Hematopoietic multipotent progenitor cell treated with erythropoietin and hydrocortisone succinate and interleukin-3 and kit ligand, for 8 days (in vitro differentiated cells): Measurements from ENCODE around the gene CACNB2.
"Not testable (repeated sequence)": the region's sequence is repeated elsewhere in the genome, so short reads cannot be mapped to it uniquely, and the experiment has no call there.

Experiments
- DNase-seq: peaks from one replicate; pipeline ENCODE4 v3.0.0-alpha.2; 2015

CACNB2 gene

GRCh38 chr10:18532881-18533535 is 392.8 kb downstream of the CACNB2 start:
- DNase-seq = no peak

DNA sequence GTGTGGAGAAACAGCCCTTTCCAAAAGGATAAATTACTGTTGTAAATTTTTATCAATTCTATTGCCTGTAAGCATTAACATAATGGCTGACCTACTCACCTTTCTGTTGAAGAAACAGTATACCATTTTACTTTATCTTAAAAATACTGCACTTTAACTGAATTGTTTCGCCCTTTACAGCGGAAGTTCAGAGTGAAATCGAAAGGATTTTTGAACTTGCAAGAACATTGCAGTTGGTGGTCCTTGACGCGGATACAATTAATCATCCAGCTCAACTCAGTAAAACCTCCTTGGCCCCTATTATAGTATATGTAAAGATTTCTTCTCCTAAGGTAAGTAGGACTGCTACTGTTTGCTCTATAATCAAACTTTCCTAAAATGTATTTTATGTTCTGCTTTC is 393.7 kb downstream of the CACNB2 start:
- DNase-seq = no peak

DNA sequence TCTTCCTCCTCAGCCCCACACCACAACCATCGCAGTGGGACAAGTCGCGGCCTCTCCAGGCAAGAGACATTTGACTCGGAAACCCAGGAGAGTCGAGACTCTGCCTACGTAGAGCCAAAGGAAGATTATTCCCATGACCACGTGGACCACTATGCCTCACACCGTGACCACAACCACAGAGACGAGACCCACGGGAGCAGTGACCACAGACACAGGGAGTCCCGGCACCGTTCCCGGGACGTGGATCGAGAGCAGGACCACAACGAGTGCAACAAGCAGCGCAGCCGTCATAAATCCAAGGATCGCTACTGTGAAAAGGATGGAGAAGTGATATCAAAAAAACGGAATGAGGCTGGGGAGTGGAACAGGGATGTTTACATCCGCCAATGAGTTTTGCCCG is 399.1 kb downstream of the CACNB2 start:
- no peak for DNase-seq

- DNase-seq = no peak
These were observed 400.0 kb downstream of the CACNB2 start for GRCh38 chr10:18540195-18540594.

DNA sequence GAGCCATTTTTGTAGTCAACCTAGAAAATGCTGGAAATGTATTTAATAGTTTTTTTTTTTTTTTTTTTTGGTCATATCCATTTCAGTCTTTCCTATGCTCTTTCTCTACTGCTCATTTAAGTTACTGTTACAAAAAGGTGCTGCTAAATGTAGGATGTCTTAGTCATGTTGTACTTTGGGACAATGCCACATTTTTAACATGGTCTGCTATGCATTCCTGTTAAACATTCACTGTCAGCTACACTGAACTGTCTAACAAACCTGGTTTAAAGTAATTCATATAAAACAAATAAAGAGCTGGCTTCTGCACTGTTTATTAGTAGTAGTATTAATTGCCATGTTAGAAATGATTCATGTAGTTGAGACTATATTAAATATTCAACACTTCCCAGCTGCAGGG is 402.6 kb downstream of the CACNB2 start:
- no peak for DNase-seq

DNA sequence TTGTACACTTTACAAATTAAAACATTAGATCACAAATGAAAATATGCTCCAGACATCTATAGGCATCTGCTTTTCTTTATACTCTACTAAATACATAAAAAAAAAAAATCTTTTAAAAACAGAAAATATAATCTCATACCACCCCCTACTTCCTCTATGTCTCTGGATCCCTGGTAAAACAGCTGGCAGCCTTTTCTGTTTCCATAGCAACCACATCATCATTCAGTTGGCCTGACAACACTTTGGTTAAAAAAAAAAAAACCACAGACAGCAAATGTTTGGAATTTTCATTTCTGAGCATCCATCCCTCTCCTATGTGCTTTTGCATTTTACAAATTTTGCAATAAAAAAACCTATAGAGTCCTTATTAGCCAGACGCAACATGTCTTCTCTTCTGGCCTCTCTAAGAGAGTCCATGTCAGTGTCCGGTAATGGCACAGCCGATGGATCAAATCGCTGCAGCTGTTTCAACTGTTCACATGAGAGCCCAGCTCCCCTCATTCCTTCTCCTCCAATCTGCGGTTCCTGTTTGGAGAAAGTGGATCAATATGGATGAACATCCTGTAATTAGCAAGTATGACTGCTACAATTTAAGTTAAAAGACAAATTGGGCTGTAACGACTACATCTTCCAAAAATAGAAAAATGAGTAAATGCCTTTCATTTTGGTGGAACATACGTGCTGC is 405.5 kb downstream of the CACNB2 start:
- DNase-seq = no peak

GRCh38 chr10:18549105-18549504 is 408.9 kb downstream of the CACNB2 start:
- DNase-seq = no peak

GRCh38 chr10:18551473-18551872 is 411.2 kb downstream of the CACNB2 start:
- DNase-seq = no peak

DNA sequence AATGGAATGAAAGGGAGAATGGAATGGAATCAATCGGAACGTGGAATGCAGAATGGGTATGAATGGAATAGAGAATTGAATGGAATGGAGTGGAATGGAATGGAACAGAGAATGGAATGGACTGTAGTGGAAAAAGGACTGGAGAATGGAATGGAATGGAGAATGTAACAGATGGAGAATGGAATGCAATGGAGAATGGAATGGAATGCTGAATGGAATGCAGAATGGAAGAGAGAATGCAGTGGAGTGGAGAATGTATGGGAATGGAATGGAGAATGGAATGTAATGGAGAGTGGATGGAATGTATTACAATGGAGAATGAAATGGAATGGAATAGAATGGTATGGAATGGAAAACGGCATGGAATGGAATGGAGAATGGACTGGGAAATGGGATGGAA is 414.3 kb downstream of the CACNB2 start:
- DNase-seq = no peak

DNA sequence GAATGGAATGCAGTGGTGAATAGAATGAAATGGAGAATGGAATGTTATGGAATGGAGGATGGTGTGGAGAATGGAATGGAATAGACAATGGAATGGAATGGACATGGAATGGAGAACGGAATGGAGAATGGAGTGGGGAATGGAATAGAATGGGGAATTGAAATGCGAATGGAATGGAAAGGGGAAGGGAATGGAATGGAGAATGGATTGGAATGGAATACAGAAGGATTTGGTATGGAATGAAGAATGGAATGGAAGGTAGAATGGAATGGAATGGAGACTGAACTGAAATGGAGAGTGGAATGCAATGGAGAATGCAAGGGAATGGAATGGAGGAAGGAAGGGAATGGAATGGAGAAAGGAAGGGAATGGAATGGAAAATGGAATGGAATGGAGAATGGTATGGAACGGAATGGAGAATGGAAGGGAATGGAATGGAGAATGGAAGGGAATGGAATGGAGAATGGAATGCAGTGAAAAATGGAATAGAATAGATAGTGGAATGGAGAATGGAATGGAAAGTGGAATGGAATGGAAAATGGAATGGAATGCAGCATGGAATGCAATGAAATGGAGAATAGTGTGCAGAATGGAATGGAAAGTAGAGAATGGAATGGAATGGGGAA is 416.4 kb downstream of the CACNB2 start:
- no peak for DNase-seq

- no peak for DNase-seq
These were observed 417.7 kb downstream of the CACNB2 start for GRCh38 chr10:18557960-18558359.

DNA sequence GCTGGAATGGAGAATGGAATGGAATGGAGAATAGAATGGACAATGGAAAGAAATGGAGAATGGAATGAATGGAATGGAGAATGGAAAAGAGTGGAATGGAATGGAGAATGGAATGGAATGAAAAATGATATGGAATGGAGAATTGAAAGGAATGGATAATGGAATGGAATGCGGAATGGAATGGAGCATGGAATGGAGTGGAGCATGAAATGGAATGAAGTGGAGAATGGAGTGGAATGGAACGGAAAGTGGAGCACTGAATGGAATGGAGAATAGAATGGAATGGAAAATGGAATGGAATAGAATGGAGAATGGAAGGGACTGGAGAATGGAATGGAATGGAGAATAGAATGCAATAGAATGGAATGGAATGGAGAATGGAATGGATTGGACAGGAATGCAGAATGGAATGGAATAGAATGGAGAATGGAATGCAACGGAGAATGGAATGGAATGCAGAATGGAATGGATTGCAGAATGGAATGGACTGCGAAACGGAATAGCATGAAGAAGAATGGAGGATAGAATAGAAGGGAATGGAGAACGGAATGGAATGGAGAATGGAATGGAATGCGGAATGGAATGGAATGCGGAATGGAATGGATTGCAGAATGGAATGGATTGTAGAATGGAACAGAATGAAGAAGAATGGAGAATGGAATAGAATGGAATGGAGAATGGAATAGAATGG is 421.8 kb downstream of the CACNB2 start:
- DNase-seq = no peak

DNA sequence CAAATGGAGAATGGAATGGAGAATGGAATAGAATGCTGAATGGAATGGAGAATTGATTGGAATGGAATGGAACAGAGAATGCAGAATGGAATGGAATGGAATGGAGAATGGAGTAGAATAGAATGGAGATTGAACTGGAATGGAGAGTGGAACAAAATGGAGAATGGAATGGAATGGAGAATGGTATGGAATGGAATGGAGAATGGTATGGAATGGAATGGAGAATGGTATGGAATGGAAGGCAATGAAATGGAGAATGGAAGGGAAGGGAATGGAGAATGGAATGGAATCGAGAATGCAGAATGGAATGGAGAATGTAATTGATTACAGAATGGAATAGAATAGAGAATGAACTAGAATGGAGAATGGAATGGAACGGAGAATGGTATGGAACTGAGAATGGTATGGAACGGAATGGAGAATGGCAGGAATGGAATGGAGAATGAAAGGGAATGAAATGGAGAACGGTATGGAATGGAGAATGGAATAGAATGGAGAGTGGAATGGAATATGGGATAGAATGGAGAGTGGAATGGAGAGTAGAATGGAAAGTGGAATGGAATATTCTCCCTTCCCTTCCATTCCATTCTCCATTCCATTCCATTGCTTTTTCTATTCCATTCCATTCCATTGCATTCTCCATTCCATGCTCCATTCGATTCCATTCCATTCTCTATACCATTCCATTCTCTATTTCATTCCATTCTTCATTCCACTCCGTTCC is 422.9 kb downstream of the CACNB2 start:
- DNase-seq = no peak

DNA sequence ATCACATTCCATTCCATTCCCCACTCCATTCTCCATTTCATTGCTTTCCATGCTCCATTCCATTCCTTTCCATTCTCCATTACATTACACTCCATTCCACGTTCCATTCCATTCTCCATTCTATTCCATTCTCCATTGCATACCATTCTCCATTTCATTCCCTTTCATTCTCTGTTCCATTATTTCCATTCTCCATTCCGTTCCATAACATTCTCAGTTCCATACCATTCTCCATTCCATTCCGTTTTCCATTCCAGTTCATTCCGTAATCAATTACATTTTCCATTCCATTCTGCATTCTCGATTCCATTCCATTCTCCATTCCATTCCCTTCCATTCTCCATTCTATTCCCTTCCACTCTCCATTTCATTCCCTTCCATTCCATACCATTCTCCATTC is 424.8 kb downstream of the CACNB2 start:
- no peak for DNase-seq

DNA sequence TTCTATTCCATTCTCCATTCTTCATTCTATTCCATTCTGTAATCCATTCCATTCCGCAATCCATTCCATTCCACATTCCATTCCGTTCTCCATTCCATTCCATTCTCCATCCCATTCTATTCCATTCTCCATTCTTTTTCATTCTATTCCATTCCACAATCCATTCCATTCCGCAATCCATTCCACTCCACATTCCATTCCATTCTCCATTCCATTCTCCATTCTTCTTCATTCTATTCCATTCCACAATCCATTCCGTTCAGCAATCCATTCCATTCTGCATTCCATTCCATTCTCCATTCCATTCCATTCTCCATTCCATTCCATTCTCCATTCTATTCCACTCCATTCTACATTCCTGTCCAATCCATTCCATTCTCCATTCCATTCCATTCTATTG is 426.0 kb downstream of the CACNB2 start:
- DNase-seq = no peak

DNA sequence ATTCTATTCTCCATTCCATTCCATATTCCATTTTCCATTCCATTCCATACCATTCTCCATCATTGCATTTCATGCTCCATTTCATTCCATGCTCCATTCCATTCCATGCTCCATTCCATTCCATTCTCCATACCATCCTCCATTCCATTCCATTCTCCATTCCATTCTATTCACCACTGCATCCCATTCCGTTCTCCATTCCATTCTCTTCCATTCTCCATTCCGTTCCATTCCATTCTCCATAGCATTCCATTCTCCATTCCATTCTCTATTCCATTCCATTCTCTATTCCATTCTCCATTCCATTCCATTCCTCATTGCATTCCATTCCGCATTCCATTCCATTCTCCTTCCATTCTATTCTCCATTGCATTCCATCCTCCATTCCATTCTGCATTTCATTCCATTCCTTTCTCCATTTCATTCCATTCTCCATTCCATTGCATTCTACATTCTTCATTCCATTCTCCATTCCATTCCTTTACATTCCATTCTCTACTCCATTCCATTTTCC is 427.2 kb downstream of the CACNB2 start:
- DNase-seq = no peak

DNA sequence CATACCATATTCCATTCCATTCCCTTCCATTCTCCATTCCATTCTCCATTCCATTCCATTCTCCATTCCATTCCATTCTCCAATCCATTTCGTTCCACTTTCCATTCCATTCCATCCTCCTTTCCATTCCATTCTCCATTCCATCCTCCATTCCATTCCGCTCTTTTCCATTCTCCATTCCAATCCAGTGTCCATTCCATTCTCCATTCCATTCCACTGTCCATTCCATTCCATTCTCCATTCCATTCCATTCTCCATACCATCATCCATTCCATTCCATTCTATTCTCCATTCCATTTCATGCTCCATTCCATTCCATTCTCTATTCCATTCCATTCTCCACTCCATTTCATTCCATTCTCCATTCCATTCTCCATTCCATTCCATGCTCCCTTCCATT is 430.2 kb downstream of the CACNB2 start:
- DNase-seq = not testable (repeated sequence)

- DNase-seq = no peak
These were observed 430.9 kb downstream of the CACNB2 start for GRCh38 chr10:18571076-18571475.

DNA sequence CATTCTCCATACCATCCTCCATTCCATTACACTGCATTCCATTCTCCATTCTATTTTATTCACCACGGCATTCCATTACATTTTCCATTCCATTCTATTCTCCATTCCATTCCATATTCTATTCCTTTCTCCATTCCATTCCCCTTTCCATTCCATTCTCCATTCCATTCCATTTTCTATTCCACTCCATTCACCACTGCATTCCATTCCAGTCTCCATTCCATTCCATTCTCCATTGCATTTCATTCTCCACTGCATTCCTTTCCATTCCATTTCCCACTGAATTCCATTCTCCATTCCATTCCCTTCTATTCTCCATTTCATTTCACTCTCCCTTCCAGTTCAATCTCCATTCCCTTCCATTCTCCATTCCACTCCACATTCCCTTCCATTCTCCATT is 431.6 kb downstream of the CACNB2 start:
- DNase-seq = no peak

- DNase-seq = no peak
These were observed 432.8 kb downstream of the CACNB2 start for GRCh38 chr10:18572959-18573561.

DNA sequence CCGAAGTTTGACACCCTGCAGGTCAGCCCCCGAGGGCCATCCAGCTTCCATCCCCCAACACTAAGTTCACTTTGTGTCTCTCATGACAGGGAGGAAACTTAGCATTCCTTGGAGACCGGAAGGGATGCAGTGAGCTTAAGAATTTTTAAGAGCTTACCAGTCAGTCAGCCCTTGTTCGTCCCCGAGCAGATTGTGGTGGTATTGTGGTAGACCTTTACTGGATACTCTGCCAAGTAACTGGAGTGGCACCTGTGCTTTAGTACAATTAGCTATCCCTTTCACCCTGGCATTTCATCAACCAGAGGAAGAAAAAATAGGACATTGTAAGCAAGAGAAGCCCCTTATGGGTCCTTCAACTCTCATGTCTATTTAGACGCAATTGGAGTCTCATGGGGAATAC is 436.4 kb downstream of the CACNB2 start:
- DNase-seq = no peak
